ENCODE data around the gene ACTBL2. TPM values are rescaled to one million over a fixed set of nuclear protein-coding genes. Genes with fewer than 3 reads are reported as not detected.

ACTBL2 gene
- total RNA-seq, 1 experiment from 2014 or later = not detected

DNA sequence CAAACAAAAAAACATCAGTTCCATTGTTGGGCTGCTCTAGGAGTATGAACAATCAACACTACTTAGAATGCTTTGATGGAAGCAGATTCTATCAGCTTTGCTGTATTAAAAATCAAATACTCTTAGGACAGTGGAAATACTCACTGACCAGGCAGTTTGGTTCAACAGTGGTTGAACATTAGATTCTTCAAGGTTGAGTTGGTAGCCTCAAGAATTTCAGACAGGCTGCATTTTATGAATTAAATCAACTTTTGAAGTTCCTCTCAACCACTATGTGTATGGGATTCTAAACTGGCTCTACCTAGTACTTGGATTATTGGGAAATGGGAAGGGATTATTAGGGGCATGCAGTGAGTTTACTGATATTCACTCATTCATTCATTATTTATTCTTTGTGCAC is 35.0 kb downstream of the ACTBL2 start:
- peaks cover 13% of the 10 kb centered on the region for H3K9me3 Mint-ChIP-seq (ENCODE audit: unreplicated experiment)
- BruUV-seq (replicated peaks) = no TSS peak
- no peaks in the 10 kb centered on the region for H3K36me3 ChIP-seq (ENCODE audit: control insufficient read depth, insufficient read depth, low read length)

DNA sequence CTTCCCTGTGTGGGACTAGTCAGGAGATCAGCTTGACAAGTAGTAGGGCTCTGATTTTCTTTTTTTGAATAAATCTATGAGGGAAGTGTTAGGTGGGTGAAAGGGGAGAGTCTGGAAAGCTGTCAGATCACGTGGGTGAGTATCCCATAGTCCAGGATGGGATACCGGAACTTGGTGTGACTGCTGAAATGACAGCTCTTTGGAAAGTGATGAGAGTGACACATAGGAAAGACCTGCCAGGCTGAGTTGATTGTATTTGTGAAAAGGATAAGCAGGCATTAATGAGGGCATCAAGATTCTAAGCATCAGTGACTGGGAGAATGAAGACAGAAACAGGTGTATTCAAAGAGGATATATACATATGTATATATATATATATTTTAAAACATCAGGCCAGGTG is 35.6 kb downstream of the ACTBL2 start:
- DNase-seq = no peak
- Histone ChIP-seq H3K9me3 (no peaks in the 10 kb centered on the region), H3K4me3 (ENCODE audit: low read depth, low read length) (no peak overlapping the region), H3K4me1 (peaks cover 18% of the 10 kb centered on the region), H3K36me3 (ENCODE audit: control insufficient read depth, insufficient read depth, low read length) (no peaks in the 10 kb centered on the region), H3K27me3 (replicated peaks; ENCODE audit: control insufficient read depth, insufficient read depth, low read length) (no peaks in the 10 kb centered on the region)
- Mint-ChIP-seq H3K9me3 (ENCODE audit: unreplicated experiment) (peaks cover 13% of the 10 kb centered on the region), H3K27me3 (ENCODE audit: insufficient read depth, unreplicated experiment) (no peaks in the 10 kb centered on the region), H3K4me1 (ENCODE audit: low read depth, unreplicated experiment) (peaks cover 10% of the 10 kb centered on the region), H3K36me3 (ENCODE audit: insufficient read depth, unreplicated experiment) (no peaks in the 10 kb centered on the region), H3K4me3 (ENCODE audit: unreplicated experiment) (no peak overlapping the region), H3K27ac (ENCODE audit: unreplicated experiment) (no peak overlapping the region)
- no TSS peak for BruUV-seq (replicated peaks)
- POLR2A ChIA-PET = no interaction called here
- CTCF ChIA-PET = no interaction called here
- intact Hi-C loops (cut with micrococcal nuclease; ENCODE audit: unreplicated experiment) = no loop called here
- TF ChIP-seq CTCF (IDR thresholded peaks at IDR 0.05; ENCODE audit: insufficient read depth in 1 of 2, low read depth in 1 of 2, low read length in 1 of 2, severe bottlenecking in 1 of 2, unreplicated experiment in 1 of 2) = no peak

More for the DNA sequence above, 35.0 kb downstream of the ACTBL2 start:
- H3K36me3 Mint-ChIP-seq (ENCODE audit: insufficient read depth, unreplicated experiment) = no peaks in the 10 kb centered on the region
- CTCF ChIA-PET = no interaction called here
- Histone ChIP-seq H3K9me3 (no peaks in the 10 kb centered on the region), H3K4me3 (ENCODE audit: low read depth, low read length) (no peak overlapping the region), H3K4me1 (peaks cover 11% of the 10 kb centered on the region; the same call in 1 of the 2 replicates), H3K27me3 (replicated peaks; ENCODE audit: control insufficient read depth, insufficient read depth, low read length) (no peaks in the 10 kb centered on the region)
- intact Hi-C loops (cut with micrococcal nuclease; ENCODE audit: unreplicated experiment) = no loop called here
- H3K4me1 Mint-ChIP-seq (ENCODE audit: low read depth, unreplicated experiment) = peaks cover 10% of the 10 kb centered on the region
- no peak overlapping the region for H3K27ac Mint-ChIP-seq (ENCODE audit: unreplicated experiment)
- no peak overlapping the region for H3K4me3 Mint-ChIP-seq (ENCODE audit: unreplicated experiment)
- no peaks in the 10 kb centered on the region for H3K27me3 Mint-ChIP-seq (ENCODE audit: insufficient read depth, unreplicated experiment)
- TF ChIP-seq CTCF (IDR thresholded peaks at IDR 0.05; ENCODE audit: insufficient read depth in 1 of 2, low read depth in 1 of 2, low read length in 1 of 2, severe bottlenecking in 1 of 2, unreplicated experiment in 1 of 2) = no peak
- DNase-seq = no peak
- POLR2A ChIA-PET = no interaction called here

DNA sequence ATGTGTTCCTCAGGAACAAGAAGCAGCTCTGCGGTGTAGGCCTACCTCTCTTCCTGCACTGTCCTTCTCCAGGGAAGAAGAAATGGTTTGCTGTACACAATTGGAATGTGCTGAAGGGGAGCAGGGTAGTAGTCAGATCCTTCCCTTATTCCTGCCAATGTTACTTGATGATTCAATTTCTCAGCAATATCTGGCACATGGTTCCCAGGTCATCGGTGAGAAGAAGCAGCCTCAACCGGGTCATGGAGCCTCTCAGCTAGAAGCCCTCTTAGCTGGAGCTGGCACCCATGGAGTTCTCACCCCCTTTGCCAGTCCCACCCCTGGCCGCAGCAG is 36.9 kb downstream of the ACTBL2 start:
- ChIA-PET CTCF (no interaction called here), POLR2A (no interaction called here)
- no peaks in the 10 kb centered on the region for H3K27me3 Mint-ChIP-seq (ENCODE audit: insufficient read depth, unreplicated experiment)
- H3K36me3 ChIP-seq (ENCODE audit: control insufficient read depth, insufficient read depth, low read length) = no peaks in the 10 kb centered on the region
- no TSS peak for BruUV-seq (replicated peaks)
- H3K4me1 ChIP-seq = peaks cover 21% of the 10 kb centered on the region
- no peak overlapping the region for H3K4me3 ChIP-seq (ENCODE audit: low read depth, low read length)
- no peak for DNase-seq
- no peaks in the 10 kb centered on the region for H3K27me3 ChIP-seq (replicated peaks; ENCODE audit: control insufficient read depth, insufficient read depth, low read length)
- peaks cover 15% of the 10 kb centered on the region for H3K4me1 Mint-ChIP-seq (ENCODE audit: low read depth, unreplicated experiment)
- intact Hi-C loops (cut with micrococcal nuclease; ENCODE audit: unreplicated experiment) = no loop called here
- TF ChIP-seq CTCF (IDR thresholded peaks at IDR 0.05; ENCODE audit: insufficient read depth in 1 of 2, low read depth in 1 of 2, low read length in 1 of 2, severe bottlenecking in 1 of 2, unreplicated experiment in 1 of 2) = no peak
- peaks cover 12% of the 10 kb centered on the region for H3K9me3 Mint-ChIP-seq (ENCODE audit: unreplicated experiment)
- H3K9me3 ChIP-seq = no peaks in the 10 kb centered on the region
- H3K27ac Mint-ChIP-seq (ENCODE audit: unreplicated experiment) = no peak overlapping the region
- no peak overlapping the region for H3K4me3 Mint-ChIP-seq (ENCODE audit: unreplicated experiment)
- no peaks in the 10 kb centered on the region for H3K36me3 Mint-ChIP-seq (ENCODE audit: insufficient read depth, unreplicated experiment)
